HepG2 (cell line): ENCODE data around the gene TMEM273.

Source experiments
- KDM5A ChIP-seq: fragments of 200-600 bp; sonication (generic); IDR thresholded peaks from 2 replicates; pipeline ENCODE4 v1.7.0; 2018; ENCODE audit warnings: antibody characterized with exemption, mild to moderate bottlenecking, low read length, borderline replicate concordance
- NAIF1 ChIP-seq: sonication (generic); formaldehyde crosslinking; IDR thresholded peaks from 2 replicates; pipeline ENCODE4 v1.5.0; 2020; ENCODE audit warnings: mild to moderate bottlenecking, missing genetic modification reagents, borderline replicate concordance
- PRDM4 ChIP-seq: sonication (generic); formaldehyde crosslinking; IDR thresholded peaks from 2 replicates; pipeline ENCODE4 v1.9.0; 2021; ENCODE audit warnings: missing genetic modification reagents, borderline replicate concordance
- U2AF1 ChIP-seq: fragments of 200-400 bp; formaldehyde crosslinking; optimal IDR thresholded peaks from 2 replicates; pipeline ENCODE3; 2017; ENCODE audit warnings: mild to moderate bottlenecking, low read depth, low read length
- ZFP1 ChIP-seq: IDR thresholded peaks from 2 replicates; pipeline ENCODE4 v1.6.1; 2016
- ZNF747 ChIP-seq: sonication (generic); formaldehyde crosslinking; IDR thresholded peaks from 2 replicates; pipeline ENCODE4 v1.8.1; 2023; ENCODE audit warnings: missing genetic modification reagents, mild to moderate bottlenecking, borderline replicate concordance

GRCh38 chr10:49158915-49159314 lies 29.3 kb downstream of the TMEM273 start:
- no peak for TF ChIP-seq NAIF1 (CRISPR knock-in tag)
- TF ChIP-seq KDM5A, result no peak
- TF ChIP-seq PRDM4 (CRISPR knock-in tag), result no peak
- no peak for TF ChIP-seq ZNF747 (CRISPR knock-in tag)
- TF ChIP-seq ZFP1 (CRISPR knock-in tag), result no peak
- no peak for TF ChIP-seq U2AF1
